Mammary microvascular endothelial cell (primary cell): ENCODE results near the gene MAN1A2. TPM values are rescaled to one million over a fixed set of nuclear protein-coding genes. Genes with fewer than 3 reads are reported as not detected.

Experiments used
- total RNA-seq: library from RNA; depleted of rRNA; stranded (reverse); fragments of >200 nt; gene quantifications from 2 replicates; pipeline ENCODE4 v1.2.3, GENCODE V29; 2015

MAN1A2 gene
- 17.5 and 21.6 TPM in 2 replicates for total RNA-seq

DNA sequence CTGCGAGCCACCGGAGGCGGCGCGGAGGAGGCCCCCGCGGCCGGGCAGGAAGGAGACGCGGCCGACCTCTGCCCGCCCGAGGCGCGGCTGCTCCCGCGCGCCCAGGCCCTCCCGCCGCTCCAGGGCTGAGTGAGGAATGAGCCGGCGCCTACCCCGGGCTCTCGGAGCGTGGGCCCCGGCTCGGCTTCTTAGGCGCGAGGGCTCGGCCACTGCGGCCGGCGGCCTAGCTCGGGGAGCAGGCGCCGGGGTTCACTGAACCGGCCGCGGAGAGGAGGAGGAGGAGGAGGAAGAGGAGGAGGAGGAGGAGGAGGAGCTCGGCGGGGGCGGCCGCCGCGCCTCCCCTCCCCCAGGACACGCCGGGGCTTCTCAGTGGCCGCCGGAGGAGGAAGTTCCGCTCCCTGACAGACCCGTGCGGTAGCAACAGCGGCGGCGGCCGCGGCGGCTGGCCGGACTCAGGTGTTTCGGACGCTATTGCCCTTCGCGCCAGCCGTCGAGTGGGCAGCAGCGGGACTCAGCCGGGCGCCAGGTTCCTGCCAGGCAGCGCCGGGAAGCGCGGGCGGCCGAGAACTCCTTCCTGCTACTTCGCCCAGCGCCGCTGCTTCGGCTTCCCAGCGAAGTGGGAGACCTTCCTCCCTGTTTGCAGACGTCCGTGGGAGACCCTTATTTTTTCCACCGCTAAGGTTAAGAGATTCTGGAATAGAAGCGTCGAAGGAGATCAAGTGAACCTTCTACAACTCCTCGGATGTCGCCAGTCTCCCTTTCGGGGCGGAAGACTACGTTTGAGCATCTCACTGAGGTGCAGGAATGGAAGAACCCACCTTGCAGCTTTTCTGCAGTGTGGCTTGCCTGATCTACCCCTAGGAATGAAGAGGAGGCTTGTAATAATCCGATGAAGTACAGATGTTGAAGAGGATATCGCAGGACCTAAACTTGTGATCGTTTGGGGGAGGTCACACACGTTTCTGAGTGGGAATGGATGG is at the start of gene MAN1A2:
TSS of gene MAN1A2 (plus strand) at position 404 of the 980 bp plus-strand sequence. CDS start 735 bp downstream, outside the sequence.

Other genes starting within 250 kb of the MAN1A2 start
- gene TRIM45, start 245.7 kb upstream of the MAN1A2 start, total RNA-seq: 0.27 and 2.1 TPM in 2 replicates
- gene VTCN1, start 156.5 kb upstream of the MAN1A2 start, total RNA-seq: not detected in 2 replicates
- gene TENT5C, start 238.6 kb downstream of the MAN1A2 start, total RNA-seq: 0.69 and 1.00 TPM in 2 replicates